Measurements from ENCODE around the gene SLX4IP. TPM values are rescaled to one million over a fixed set of nuclear protein-coding genes. Genes with fewer than 3 reads are reported as not detected.
A peak's percentile ranks its signal among the peaks of the same experiment; 100 is the strongest.

Gene SLX4IP
- total and polyA plus RNA-seq, 8 donors: 1.00 to 4.6 (median 2.6) TPM

DNA sequence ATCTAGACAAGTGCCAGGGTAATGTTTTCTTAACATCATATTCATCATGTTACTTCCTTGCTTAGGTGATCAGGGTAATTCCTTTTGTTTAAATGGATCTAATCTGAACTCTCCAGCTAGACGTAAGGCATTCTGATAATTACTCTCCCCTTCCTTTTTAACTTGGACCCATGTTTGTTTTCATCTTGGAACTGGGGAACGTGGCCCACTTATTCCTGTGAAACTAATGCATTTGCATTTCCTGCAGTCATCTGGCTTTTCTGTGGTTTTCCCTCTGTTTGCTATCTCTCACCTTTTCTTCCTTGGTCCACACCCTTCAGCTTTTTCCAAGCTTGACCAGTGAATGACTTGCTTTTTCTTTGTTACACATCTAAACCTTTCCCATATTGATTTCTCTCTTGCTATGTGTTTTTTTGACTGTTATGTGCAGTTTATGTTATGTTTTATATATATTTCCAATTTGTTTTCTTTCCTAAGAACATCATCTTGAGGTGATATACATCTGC lies 33.3 kb downstream of the SLX4IP start:
- Histone ChIP-seq H3K27ac (peak overlapping the region in 3 of 5 donors; percentile 37 to 54 (median 43)), H3K36me3 (no peaks in the 10 kb centered on the region), H3K27me3 (no peaks in the 10 kb centered on the region), H3K4me3 (no peak overlapping the region), H3K9me3 (peaks cover 0 to 4% (median 0%) of the 10 kb centered on the region in 4 donors), H3K4me1 (peaks cover 4 to 47% (median 29%) of the 10 kb centered on the region in 4 donors)
- no peak for DNase-seq
- intact Hi-C loops (cut with DNase I; ENCODE audit: low total_unique reads): no loop called here
- TF ChIP-seq POLR2A (IDR thresholded peaks at IDR 0.05): no peak
- TF ChIP-seq, protein P1, sequence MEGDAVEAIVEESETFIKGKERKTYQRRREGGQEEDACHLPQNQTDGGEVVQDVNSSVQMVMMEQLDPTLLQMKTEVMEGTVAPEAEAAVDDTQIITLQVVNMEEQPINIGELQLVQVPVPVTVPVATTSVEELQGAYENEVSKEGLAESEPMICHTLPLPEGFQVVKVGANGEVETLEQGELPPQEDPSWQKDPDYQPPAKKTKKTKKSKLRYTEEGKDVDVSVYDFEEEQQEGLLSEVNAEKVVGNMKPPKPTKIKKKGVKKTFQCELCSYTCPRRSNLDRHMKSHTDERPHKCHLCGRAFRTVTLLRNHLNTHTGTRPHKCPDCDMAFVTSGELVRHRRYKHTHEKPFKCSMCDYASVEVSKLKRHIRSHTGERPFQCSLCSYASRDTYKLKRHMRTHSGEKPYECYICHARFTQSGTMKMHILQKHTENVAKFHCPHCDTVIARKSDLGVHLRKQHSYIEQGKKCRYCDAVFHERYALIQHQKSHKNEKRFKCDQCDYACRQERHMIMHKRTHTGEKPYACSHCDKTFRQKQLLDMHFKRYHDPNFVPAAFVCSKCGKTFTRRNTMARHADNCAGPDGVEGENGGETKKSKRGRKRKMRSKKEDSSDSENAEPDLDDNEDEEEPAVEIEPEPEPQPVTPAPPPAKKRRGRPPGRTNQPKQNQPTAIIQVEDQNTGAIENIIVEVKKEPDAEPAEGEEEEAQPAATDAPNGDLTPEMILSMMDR (IDR thresholded peaks at IDR 0.05): no peak
- TF ChIP-seq EP300 (IDR thresholded peaks at IDR 0.05): no peak
- TF ChIP-seq POLR2AphosphoS5 (IDR thresholded peaks at IDR 0.05): no peak
- 20 to 38% (median 23%) methylated on average over 2 of the region's 2 CpGs for WGBS, 5 donors

DNA sequence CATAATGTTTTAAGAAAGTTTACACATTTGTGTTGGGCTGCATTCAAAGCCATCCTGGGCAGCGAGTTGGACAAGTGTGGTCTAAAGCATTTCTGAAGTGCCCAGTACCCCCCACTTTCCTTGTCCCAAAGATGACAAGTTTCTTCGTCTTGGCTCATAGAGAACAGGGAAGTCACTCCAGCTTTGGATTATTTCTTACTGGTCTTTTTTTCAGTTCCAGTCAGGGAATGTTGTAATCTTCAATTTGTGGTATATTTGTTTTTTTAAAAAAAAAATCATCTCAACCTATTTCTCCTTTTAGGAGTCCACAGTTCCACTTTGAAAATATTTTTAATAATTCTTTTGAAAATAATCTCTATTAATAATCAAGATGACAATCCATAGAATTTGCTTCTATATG lies 34.0 kb downstream of the SLX4IP start:
- 77 to 87% (median 85%) methylated on average over 2 of the region's 2 CpGs for WGBS, 5 donors
- H3K4me3 ChIP-seq: no peak overlapping the region
- intact Hi-C loops (cut with DNase I; ENCODE audit: low total_unique reads): no loop called here
- H3K9me3 ChIP-seq: no peaks in the 10 kb centered on the region
- TF ChIP-seq POLR2AphosphoS5 (IDR thresholded peaks at IDR 0.05): no peak
- no peak for TF ChIP-seq POLR2A (IDR thresholded peaks at IDR 0.05)
- no peak for TF ChIP-seq EP300 (IDR thresholded peaks at IDR 0.05)
- TF ChIP-seq, protein P1 (IDR thresholded peaks at IDR 0.05): no peak
- peak overlapping the region in 1 of 5 donors; percentile 10 for H3K27ac ChIP-seq
- peaks cover 4 to 53% (median 29%) of the 10 kb centered on the region in 4 donors for H3K4me1 ChIP-seq
- no peaks in the 10 kb centered on the region for H3K36me3 ChIP-seq
- H3K27me3 ChIP-seq: no peaks in the 10 kb centered on the region
- DNase-seq: no peak

DNA sequence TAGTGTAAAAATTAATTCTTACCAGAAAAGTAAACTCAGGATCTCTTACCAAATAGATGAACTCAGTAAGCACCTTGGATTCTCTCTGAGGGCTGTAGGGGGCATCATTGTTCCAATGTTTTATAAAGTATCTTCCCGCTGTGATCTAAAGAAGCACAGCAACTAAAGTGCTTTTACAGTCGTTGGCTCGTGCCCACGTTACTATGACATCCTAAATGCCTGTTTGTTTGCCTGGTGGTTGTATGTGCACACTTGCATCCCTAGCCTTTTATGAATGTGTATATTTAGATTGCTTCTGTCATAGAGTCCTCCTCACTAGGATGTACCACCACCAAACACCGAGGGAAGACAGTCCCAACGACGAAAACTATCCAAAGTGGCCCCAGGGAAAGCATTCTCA lies 34.5 kb downstream of the SLX4IP start:
- intact Hi-C loops (cut with DNase I; ENCODE audit: low total_unique reads): no loop called here

DNA sequence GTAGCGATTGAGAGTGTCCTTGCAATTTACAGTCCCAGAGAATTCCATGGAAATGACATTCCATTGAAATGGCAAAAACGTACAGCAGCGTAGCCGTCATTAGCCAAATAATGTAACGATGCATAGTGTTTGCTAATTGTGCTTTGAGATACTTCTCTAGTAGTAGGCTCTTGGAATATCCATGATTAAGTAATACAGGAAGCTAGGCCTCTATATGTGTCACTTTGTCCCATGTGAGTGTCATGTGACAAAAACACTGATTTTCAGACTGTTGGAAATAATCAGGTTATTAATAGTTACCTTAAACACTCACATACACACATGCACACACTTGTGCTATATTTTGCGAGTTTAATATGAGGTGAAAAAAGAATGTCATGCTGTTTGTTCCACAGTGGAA lies 35.2 kb downstream of the SLX4IP start:
- H3K27me3 ChIP-seq: no peaks in the 10 kb centered on the region
- WGBS, 5 donors: 87 to 95% (median 93%) methylated on average over 6 of the region's 6 CpGs

More for the DNA sequence above, 34.5 kb downstream of the SLX4IP start:
- no peaks in the 10 kb centered on the region for H3K36me3 ChIP-seq
- H3K4me1 ChIP-seq: peaks cover 4 to 58% (median 30%) of the 10 kb centered on the region in 4 donors
- 44 to 64% (median 57%) methylated on average over 7 of the region's 7 CpGs for WGBS, 5 donors
- H3K9me3 ChIP-seq: no peaks in the 10 kb centered on the region
- peak in 1 of 2 donors; percentile 90 for DNase-seq
- TF ChIP-seq POLR2AphosphoS5 (IDR thresholded peaks at IDR 0.05) (peak in 1 of 3 donors; percentile 21), EP300 (IDR thresholded peaks at IDR 0.05) (no peak), POLR2A (IDR thresholded peaks at IDR 0.05) (no peak)
- TF ChIP-seq, protein P1 (IDR thresholded peaks at IDR 0.05): peak in 4 of 7 experiments; percentile 10 to 41 (median 35)
- no peak overlapping the region for H3K27ac ChIP-seq
- no peak overlapping the region for H3K4me3 ChIP-seq
- no peaks in the 10 kb centered on the region for H3K27me3 ChIP-seq

More for the DNA sequence above, 35.2 kb downstream of the SLX4IP start:
- intact Hi-C loops (cut with DNase I; ENCODE audit: low total_unique reads): no loop called here
- no peak for TF ChIP-seq POLR2AphosphoS5 (IDR thresholded peaks at IDR 0.05)
- TF ChIP-seq, protein P1 (IDR thresholded peaks at IDR 0.05): no peak
- no peak for TF ChIP-seq POLR2A (IDR thresholded peaks at IDR 0.05)
- no peak for TF ChIP-seq EP300 (IDR thresholded peaks at IDR 0.05)
- DNase-seq: no peak
- Histone ChIP-seq H3K36me3 (no peaks in the 10 kb centered on the region), H3K27ac (no peak overlapping the region), H3K4me1 (peaks cover 4 to 63% (median 28%) of the 10 kb centered on the region in 4 donors), H3K9me3 (no peaks in the 10 kb centered on the region), H3K4me3 (no peak overlapping the region)
